HG02571 (cell line): ENCODE data around the gene KHDC4.

Experiments used
- ATAC-seq: cut with Tn5 transposase; IDR thresholded peaks from one replicate; pipeline ENCODE4 v1.9.1; 2021; ENCODE audit warnings: mild to moderate bottlenecking, moderate library complexity; ENCODE audit not compliant: unreplicated experiment

Gene KHDC4

GRCh38 chr1:155970531-155971167, 36.4 kb upstream of the KHDC4 start:
- peak; percentile 41 for ATAC-seq

- ATAC-seq, result no peak
These were observed 35.2 kb upstream of the KHDC4 start for GRCh38 chr1:155969377-155969791.

GRCh38 chr1:155968670-155969069, 34.5 kb upstream of the KHDC4 start:
- ATAC-seq, result no peak

GRCh38 chr1:155968051-155968400, 33.8 kb upstream of the KHDC4 start:
- no peak for ATAC-seq

- no peak for ATAC-seq
These were observed 33.3 kb upstream of the KHDC4 start for GRCh38 chr1:155967341-155968050.

GRCh38 chr1:155966750-155967149, 32.5 kb upstream of the KHDC4 start:
- ATAC-seq, result no peak

GRCh38 chr1:155966135-155966534, 31.9 kb upstream of the KHDC4 start:
- ATAC-seq, result no peak

- no peak for ATAC-seq
These were observed 30.0 kb upstream of the KHDC4 start for GRCh38 chr1:155964193-155964592.

- no peak for ATAC-seq
These were observed 28.5 kb upstream of the KHDC4 start for GRCh38 chr1:155962599-155963211.

- no peak for ATAC-seq
These were observed 27.7 kb upstream of the KHDC4 start for GRCh38 chr1:155961937-155962336.

GRCh38 chr1:155960081-155960745, 26.0 kb upstream of the KHDC4 start:
- ATAC-seq, result no peak

GRCh38 chr1:155957411-155957915, 23.2 kb upstream of the KHDC4 start:
- no peak for ATAC-seq

GRCh38 chr1:155954645-155955044, 20.4 kb upstream of the KHDC4 start:
- no peak for ATAC-seq

- ATAC-seq, result no peak
These were observed 18.3 kb upstream of the KHDC4 start for GRCh38 chr1:155952505-155952890.

- no peak for ATAC-seq
These were observed 17.7 kb upstream of the KHDC4 start for GRCh38 chr1:155951753-155952504.

- ATAC-seq, result no peak
These were observed 16.6 kb upstream of the KHDC4 start for GRCh38 chr1:155950829-155951228.

GRCh38 chr1:155947741-155948140, 13.5 kb upstream of the KHDC4 start:
- ATAC-seq, result no peak

GRCh38 chr1:155947292-155947691, 13.1 kb upstream of the KHDC4 start:
- ATAC-seq, result no peak

- no peak for ATAC-seq
These were observed 12.5 kb upstream of the KHDC4 start for GRCh38 chr1:155946633-155947219.

GRCh38 chr1:155944444-155944799, 10.2 kb upstream of the KHDC4 start:
- no peak for ATAC-seq
